Nucleus accumbens (tissue), 56 donors: ENCODE results near the gene GRID1.

Experiments used
- DNase-seq, 56 donors: peaks; one replicate each; lab custom pipeline; 2025; lab: John Stamatoyannopoulos, UW

Gene GRID1

GRCh38 chr10:86223256-86223655 is 143.3 kb downstream of the GRID1 start:
- DNase-seq, result no peak

- no peak for DNase-seq
Observed at GRCh38 chr10:86222687-86223086, 143.9 kb downstream of the GRID1 start.

- no peak for DNase-seq
Observed at GRCh38 chr10:86222336-86222650, 144.3 kb downstream of the GRID1 start.

GRCh38 chr10:86221442-86222335 is 144.9 kb downstream of the GRID1 start:
- no peak for DNase-seq

- no peak for DNase-seq
Observed at GRCh38 chr10:86220626-86221025, 146.0 kb downstream of the GRID1 start.

GRCh38 chr10:86219271-86219670 is 147.3 kb downstream of the GRID1 start:
- DNase-seq, result no peak

GRCh38 chr10:86218842-86219241 is 147.8 kb downstream of the GRID1 start:
- DNase-seq, result no peak

- DNase-seq, result no peak
Observed at GRCh38 chr10:86218160-86218559, 148.4 kb downstream of the GRID1 start.

GRCh38 chr10:86217371-86218080 is 149.1 kb downstream of the GRID1 start:
- DNase-seq, result peak in 15 of 56 donors; percentile 10 to 64 (median 36)

- no peak for DNase-seq
Observed at GRCh38 chr10:86216886-86217285, 149.7 kb downstream of the GRID1 start.

- no peak for DNase-seq
Observed at GRCh38 chr10:86215712-86216111, 150.9 kb downstream of the GRID1 start.

GRCh38 chr10:86215046-86215445 is 151.5 kb downstream of the GRID1 start:
- no peak for DNase-seq

- DNase-seq, result no peak
Observed at GRCh38 chr10:86213148-86213547, 153.4 kb downstream of the GRID1 start.

- DNase-seq, result no peak
Observed at GRCh38 chr10:86212391-86212700, 154.2 kb downstream of the GRID1 start.

- no peak for DNase-seq
Observed at GRCh38 chr10:86211691-86212390, 154.8 kb downstream of the GRID1 start.

- no peak for DNase-seq
Observed at GRCh38 chr10:86210416-86210815, 156.2 kb downstream of the GRID1 start.

- no peak for DNase-seq
Observed at GRCh38 chr10:86209726-86210125, 156.9 kb downstream of the GRID1 start.

GRCh38 chr10:86207226-86207625 is 159.4 kb downstream of the GRID1 start:
- DNase-seq, result peak in 2 of 56 donors; percentile 21 to 24

GRCh38 chr10:86206240-86206579 is 160.4 kb downstream of the GRID1 start:
- DNase-seq, result peak in 3 of 56 donors; percentile 23 to 61 (median 39)

GRCh38 chr10:86205306-86206239 is 161.0 kb downstream of the GRID1 start:
- DNase-seq, result peak in 2 of 56 donors; percentile 21 to 61
